Ramos (cell line): ENCODE data around the gene FBXW9.
"Not testable (repeated sequence)": the region's sequence is repeated elsewhere in the genome, so short reads cannot be mapped to it uniquely, and the experiment has no call there.

Experiments used
- in situ Hi-C: fragments of 300-500 bp; cut with MboI; formaldehyde crosslinking; loops from one replicate; pipeline ENCODE4 v1.14.3; 2022; ENCODE audit warnings: low sequenced_read_pairs; ENCODE audit not compliant: unreplicated experiment

FBXW9 gene

GRCh38 chr19:12664406-12665280 is 31.8 kb downstream of the FBXW9 start:
- in situ Hi-C loops: no loop called here

DNA sequence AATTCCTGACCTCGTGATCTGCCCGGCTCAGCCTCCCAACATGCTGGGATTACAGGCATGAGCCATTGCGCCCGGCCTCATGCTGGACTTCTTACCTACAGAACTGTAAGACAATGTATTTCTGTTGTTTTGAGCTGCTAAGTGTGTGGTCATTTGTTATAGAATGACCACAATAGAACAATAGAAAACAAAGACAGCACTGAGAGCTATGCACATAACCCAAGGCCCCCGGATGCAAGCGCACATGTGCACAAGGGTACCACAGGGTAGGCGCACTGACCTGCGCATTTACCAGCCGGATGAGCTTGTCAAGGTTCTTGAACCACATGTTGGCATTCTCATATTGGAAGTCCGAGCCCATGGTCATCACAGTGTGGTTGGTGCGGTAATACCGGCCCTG is 35.5 kb downstream of the FBXW9 start:
- in situ Hi-C loops: no loop called here

GRCh38 chr19:12657966-12658365 is 38.5 kb downstream of the FBXW9 start:
- in situ Hi-C loops: no loop called here

DNA sequence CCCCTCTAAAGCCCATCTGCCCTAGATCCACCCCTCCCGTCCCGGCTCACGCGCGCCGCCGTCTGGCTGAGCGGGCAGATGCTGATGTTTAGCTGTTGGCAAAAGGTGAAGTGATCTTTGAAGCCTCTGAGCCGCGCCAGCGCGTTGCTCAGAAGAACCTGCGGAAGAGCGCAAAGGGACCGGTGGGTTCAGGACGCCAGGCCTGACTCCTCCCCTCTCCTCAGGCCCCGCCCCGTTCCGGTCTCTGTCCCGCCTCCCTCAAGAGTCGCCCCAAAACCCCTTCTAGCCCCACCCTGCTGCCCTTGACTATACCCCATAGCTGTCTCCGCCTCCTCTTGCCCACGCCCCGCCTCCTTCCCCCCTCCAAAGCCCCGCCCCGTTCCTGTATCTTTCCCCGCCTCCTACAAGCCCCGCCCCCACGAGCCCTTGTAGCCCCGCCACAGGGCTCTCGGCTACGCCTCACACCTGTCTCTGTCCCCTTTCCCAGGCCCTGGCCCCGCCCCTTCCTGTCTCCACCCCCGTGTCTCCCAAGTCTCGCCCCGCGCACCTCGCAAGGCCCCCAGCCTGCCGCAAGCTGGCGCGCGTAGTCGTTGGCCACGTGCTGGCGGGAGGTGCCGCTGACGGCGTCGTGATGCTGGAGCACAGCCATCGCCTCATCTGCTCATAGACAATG is 39.4 kb downstream of the FBXW9 start:
- in situ Hi-C loops: no loop called here

- in situ Hi-C loops: no loop called here
Measured at GRCh38 chr19:12655546-12655945, 40.9 kb downstream of the FBXW9 start.

DNA sequence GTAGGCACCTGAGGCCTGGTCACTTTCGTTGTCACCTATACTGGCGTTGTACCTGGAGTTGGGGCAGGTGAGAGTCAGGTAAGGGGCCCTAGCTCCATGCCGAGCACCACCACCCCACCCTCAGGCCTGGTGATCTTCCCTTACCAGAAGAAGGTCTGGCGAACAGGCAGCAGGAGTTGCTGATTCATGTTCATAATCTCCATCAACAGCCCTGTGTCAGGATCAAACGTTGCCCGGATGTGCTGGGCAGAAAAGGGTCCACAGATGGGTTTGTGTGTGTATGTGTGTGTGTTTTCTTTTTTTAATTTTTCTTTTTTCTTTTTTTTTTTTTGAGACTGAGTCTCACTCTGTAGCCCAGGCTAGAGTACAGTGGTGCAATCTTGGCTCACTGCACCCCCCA is 44.2 kb downstream of the FBXW9 start:
- in situ Hi-C loops: no loop called here

DNA sequence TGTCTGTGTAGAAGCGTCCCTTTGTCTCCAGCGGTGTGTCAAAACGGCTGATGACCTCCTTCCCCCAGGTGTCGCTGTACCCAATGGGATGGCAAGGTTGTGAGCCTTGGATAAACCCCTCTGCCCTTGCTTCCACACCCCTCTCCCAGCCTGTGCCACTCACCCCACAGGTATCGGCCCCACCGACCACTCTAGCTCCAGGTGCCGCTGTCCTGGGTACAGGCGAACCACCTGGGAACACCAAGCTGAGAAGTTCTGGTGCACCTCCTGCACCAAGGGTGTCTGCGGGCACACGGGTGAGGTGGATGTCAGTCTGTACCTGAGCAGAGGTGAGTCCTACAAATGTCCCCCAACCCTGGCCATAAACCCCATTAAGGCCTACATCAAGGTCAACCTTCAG is 46.5 kb downstream of the FBXW9 start:
- in situ Hi-C loops: no loop called here

GRCh38 chr19:12648088-12648487 is 48.3 kb downstream of the FBXW9 start:
- in situ Hi-C loops: no loop called here

GRCh38 chr19:12647490-12648071 is 48.9 kb downstream of the FBXW9 start:
- in situ Hi-C loops: no loop called here

DNA sequence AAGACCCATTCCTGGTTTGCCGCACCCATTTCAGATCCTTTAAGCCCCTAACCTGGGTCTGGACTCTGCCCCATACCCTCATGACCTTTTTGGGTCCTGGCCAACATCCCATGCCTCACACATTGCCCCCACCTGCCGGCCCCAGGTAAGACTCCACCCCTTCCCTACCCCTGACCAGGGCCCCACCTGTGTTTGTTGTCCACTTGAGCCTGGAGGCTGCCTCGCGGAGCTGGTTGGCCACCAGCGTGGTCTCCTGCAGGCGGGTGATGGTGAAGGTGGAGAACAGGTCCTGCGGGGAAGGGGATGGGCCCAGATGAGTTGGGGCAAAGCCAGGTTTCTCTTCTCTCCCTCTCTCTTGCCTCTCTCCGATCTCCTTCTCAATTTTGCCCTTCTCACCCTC is 49.4 kb downstream of the FBXW9 start:
- in situ Hi-C loops: no loop called here

DNA sequence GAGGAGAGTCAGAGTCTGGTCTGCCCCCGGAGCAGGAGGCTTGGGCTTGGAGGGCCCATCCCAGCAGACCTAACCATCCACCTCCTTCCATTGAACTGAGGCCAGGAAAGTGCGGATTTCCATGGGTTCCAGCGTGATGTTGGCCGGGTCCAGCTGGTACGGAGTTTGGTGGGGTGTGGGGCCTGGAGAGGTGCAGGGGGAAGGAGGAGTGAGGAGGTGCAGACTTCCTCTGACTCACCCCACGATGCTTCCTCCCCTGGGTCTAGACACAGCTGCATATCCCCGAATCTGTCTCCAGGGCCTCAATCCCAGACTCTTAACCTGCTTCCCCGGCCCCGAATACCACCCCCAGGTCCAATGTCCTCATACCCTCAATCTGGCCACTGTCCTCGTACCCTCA is 49.9 kb downstream of the FBXW9 start:
- in situ Hi-C loops: no loop called here

GRCh38 chr19:12643716-12644115 is 52.7 kb downstream of the FBXW9 start:
- in situ Hi-C loops: not testable (repeated sequence)

DNA sequence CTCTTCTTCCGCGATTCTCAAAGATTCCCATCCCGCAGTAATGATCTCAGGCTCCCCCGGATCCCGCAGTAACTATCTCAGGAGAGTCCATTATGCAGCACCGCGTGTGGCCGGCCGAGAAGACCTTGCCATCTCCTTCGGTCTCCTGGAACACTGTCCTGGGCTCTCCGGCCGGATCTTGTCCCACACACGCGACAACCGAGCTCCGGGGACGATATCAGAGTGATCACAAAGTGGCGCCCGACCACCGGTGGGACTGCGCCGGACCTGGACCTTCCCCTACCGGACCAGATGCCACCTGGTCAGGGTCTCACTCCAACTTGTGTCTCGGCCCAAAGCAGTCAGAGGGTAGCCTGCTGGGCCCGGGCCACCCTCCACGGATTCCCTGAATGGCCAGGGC is 53.9 kb downstream of the FBXW9 start:
- in situ Hi-C loops: no loop called here

DNA sequence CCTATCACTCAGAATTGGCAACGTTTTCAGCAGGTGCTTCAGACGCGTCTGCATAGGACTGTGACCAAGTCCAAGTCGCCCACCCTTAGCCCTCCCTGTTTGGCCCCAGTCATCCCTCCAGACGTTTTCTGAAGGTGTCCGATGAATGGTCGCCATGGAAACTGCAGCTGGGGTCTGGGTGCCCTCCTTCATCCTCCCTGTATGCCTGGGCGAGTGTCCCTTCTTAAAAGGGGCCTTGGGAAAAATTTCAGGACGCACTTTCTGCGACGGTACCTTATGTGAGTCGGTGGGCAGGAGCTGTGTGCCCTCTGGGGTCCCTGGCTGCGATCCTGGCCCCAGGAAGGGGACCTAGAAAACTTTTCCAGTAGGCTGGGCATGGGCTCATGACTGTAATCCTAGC is 55.0 kb downstream of the FBXW9 start:
- in situ Hi-C loops: no loop called here

DNA sequence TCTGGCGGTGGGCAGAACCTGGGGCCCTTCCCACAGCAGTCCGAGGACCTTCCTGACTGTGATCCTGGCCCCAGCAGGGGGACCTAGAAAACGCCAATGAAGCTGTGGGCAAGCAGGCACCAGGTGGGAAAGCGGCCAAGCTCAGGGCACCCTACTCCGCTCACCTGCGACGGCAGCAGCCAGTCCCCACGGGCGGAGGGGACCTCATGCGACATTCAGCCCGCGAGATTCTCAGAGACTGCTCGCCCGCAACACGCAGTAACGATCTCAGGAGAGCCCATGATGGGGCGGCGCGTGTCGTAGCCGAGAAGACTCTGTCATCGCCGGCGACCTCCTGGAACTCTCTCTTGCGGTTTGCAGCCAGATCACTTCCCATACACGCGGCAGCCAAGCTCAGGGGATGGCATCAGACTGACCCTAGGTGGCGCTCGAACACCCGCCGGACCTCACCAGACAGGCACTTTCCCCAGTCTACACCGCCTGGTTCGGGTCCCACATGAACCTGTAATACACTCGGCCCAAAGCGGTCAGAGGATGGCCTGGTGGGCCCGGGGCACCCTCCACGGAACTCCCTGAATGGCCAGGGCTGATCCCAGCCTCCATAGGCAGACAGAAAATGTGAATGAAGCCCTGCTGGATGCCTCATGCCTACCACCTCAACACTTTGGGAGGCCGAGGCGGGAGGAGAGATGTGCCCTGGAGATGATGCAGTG is 56.4 kb downstream of the FBXW9 start:
- in situ Hi-C loops: no loop called here
